ENCODE data around the gene CCNJL.

The CCNJL gene

DNA sequence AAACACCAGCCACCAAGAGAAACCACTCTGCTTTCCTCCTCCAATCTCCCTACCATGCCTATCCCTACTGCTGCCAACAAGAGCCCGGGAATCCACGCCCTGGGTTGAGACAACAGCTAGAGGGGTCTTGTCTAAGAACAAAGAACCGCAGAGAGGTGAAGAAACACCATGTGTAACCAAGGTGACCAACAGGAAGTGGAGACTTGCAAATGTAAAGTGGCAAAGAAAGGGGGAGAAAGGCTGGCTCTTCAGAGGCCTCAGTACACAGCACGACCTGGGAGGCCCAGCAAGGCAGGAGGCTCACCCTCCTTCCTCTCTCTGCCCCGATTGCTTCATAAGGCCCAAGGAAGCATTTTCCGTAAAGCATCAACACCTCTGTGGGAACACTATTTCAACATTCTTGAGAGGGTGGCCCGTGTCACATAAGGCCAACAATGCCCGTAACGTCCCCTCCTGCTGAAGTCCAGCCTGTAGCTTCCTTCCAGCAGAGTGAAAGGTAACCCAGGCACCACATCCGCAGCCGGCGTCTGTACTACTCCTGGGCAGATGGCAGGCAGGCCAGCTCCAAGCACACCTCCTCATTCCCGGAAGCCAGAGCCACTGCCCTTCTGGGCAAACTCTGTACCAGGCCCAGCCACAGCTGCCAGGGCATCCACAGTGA is 18.3 kb downstream of the CCNJL start:
- DNase-seq (ENCODE audit: insufficient read length, low spot score) (no peak), FAIRE-seq (no peak)

- no peak for FAIRE-seq
Observed at GRCh38 chr5:160293386-160293785, 19.0 kb downstream of the CCNJL start.

DNA sequence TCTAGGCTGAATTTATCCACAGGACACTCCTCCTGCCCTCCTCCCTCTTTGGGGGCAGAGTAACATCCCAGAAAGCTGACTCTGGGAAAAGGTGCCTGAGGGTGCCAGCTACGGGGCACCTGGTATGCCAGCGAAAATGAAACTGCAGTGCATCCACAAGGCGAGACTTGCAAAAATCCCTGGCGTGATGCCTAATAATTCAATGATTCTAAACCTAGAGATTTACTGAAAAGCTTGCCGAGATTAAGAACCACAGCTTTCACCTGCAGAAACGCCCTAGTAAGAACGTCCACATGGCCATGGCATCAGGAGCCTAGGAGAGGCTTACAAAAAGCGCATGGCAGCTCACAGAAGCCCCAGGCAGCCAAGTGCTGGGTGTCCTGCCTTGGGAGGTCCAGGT is 20.9 kb downstream of the CCNJL start:
- no peak for FAIRE-seq
- no peak for DNase-seq (ENCODE audit: insufficient read length, low spot score)

More at GRCh38 chr5:160293386-160293785, 19.0 kb downstream of the CCNJL start:
- DNase-seq (ENCODE audit: insufficient read length, low spot score) = no peak

GRCh38 chr5:160290751-160291150 is 21.6 kb downstream of the CCNJL start:
- no peak for DNase-seq (ENCODE audit: insufficient read length, low spot score)
- no peak for FAIRE-seq

- FAIRE-seq (no peak), DNase-seq (ENCODE audit: insufficient read length, low spot score) (no peak)
Observed at GRCh38 chr5:160289721-160290120, 22.6 kb downstream of the CCNJL start.

DNA sequence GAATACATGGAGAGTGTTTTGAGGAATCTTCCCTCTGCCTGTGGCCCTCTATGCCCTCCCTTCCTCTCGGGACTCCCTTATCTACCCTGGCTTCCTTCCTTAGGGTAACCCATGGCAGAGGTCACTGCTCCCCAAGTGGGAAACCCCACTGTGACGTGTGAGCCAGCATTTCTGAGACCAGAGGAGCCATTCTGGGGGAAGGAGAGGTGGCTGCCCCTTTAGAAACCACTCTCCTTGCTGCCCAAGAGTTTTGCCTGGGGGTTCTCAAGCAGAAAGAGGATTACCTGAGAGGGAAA is 23.1 kb downstream of the CCNJL start:
- FAIRE-seq = no peak
- DNase-seq (ENCODE audit: insufficient read length, low spot score) = no peak

GRCh38 chr5:160287378-160288051 is 24.8 kb downstream of the CCNJL start:
- DNase-seq (ENCODE audit: insufficient read length, low spot score) (peak; percentile 57), FAIRE-seq (no peak)

DNA sequence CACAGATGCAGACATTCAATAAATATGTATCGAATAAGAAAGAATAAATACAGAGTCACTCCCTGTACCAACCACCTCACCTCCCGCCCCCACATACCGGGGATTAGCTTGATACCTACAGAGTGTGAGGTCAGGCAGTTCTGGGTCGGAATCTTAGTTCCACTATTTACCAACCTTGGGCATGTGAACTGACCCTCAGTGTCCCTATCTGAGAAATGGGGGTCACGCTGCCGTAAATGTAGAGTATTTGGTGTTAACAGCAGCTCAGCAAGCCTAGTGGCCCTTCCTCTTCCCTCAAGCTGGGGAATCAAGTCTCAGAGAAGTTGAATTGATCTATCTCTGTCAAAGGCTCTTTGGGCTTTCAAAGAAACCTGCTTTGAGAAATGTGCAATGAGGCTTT is 25.4 kb downstream of the CCNJL start:
- DNase-seq (ENCODE audit: insufficient read length, low spot score) = no peak
- FAIRE-seq = no peak

GRCh38 chr5:160285316-160285715 is 27.0 kb downstream of the CCNJL start:
- DNase-seq (ENCODE audit: insufficient read length, low spot score) = no peak
- FAIRE-seq = no peak

- FAIRE-seq (no peak), DNase-seq (ENCODE audit: insufficient read length, low spot score) (no peak)
Observed at GRCh38 chr5:160284291-160284873, 28.0 kb downstream of the CCNJL start.

- DNase-seq (ENCODE audit: insufficient read length, low spot score) = no peak
Observed at GRCh38 chr5:160281275-160281674, 31.1 kb downstream of the CCNJL start.

GRCh38 chr5:160280384-160281095 is 31.8 kb downstream of the CCNJL start:
- DNase-seq (ENCODE audit: insufficient read length, low spot score) (no peak), FAIRE-seq (no peak)

More at GRCh38 chr5:160281275-160281674, 31.1 kb downstream of the CCNJL start:
- no peak for FAIRE-seq

DNA sequence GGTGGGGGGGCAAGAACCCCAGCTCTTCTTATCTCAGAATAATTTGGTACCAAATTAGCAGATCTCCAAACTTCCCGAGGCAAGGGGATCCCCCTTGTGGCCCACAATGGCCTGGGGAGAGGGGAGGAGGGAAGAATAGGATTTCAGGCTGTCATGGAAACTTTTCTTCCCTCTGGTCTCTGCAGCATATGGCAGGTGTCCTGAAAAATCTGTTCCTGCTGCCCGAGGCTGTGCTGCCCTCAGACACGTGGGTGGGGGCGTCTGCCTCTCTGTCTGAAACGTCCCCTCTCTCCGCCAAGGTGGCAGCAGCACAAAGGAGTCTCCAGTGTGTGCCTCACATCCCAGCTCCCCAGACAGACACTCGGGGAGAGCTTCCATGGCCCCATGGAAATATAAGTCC is 34.0 kb downstream of the CCNJL start:
- DNase-seq (ENCODE audit: insufficient read length, low spot score) (no peak), FAIRE-seq (no peak)

DNA sequence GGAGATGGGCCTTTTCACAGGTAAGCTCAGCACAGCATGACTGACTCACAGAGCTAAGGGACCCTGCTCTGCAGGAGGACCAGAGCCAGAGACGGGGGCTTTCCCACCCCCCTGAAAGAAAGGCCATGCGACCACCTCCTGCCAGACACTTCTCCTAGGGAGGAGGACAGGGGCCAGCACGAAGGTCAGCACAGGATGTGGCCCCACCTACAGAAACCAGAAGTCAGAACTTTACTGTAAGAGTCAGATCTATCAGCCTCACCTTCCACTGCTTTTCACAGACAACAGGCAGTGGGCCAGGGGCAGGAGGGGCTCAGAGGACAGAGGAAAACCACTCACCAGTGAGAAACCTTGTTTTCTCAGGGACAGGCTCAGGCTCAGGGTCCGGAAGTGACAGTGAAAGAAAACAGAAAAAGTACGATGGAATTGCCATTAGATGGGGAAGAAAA is 37.9 kb downstream of the CCNJL start:
- DNase-seq (ENCODE audit: insufficient read length, low spot score) (no peak), FAIRE-seq (no peak)

GRCh38 chr5:160272889-160273288 is 39.5 kb downstream of the CCNJL start:
- no peak for DNase-seq (ENCODE audit: insufficient read length, low spot score)
- no peak for FAIRE-seq

DNA sequence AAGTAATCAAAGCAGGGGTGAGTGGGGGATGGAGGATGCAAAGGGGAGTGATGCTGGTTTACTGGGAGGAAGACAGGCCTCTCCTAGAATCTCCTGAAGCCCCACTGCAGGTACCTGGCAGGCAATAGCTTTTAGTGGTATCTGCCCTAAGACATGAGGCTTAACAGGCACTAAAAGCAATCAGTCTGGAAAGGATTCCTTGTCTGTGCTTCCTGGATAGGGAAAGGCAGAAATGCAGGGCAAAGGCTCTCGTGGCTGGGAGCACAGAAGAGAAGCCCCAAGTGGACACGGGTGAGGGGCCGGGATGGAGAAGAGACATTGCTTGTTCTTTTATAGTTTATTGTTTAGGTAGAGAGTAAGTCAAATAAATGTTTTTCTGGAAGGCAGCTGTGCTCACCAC is 40.1 kb downstream of the CCNJL start:
- no peak for DNase-seq (ENCODE audit: insufficient read length, low spot score)
- FAIRE-seq = no peak

GRCh38 chr5:160271836-160272235 is 40.5 kb downstream of the CCNJL start:
- DNase-seq (ENCODE audit: insufficient read length, low spot score) (no peak), FAIRE-seq (no peak)

- DNase-seq (ENCODE audit: insufficient read length, low spot score) (no peak), FAIRE-seq (no peak)
Observed at GRCh38 chr5:160271396-160271795, 41.0 kb downstream of the CCNJL start.

DNA sequence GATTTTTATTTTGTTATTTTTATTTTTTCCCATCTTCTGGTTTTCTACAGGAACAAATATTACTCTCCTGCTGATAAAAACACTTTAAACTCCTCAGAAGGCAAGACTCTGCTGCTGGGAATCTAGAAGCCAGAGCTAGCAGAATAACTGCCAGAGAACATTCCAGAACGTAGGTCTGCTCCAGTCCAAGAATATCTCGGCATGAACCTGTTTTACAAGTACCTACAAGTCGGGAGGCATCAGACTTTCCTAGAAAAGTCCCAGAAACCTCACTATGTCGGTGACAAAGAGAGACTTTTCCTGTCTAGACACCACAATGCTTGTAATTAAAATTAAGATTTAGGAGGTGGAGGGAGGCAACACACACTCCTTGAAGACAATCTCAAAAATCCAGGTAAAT is 41.7 kb downstream of the CCNJL start:
- DNase-seq (ENCODE audit: insufficient read length, low spot score) (no peak), FAIRE-seq (no peak)

- FAIRE-seq (no peak), DNase-seq (ENCODE audit: insufficient read length, low spot score) (no peak)
Observed at GRCh38 chr5:160269017-160269416, 43.3 kb downstream of the CCNJL start.

GRCh38 chr5:160268121-160268520 is 44.2 kb downstream of the CCNJL start:
- no peak for FAIRE-seq
- DNase-seq (ENCODE audit: insufficient read length, low spot score) = no peak

Data from HTR-8/SVneo (cell line).